Heart left ventricle (tissue), 13 donors: ENCODE results near the gene MVP.

Experiments
- POLR2A ChIP-seq, 2 donors: fragments of 450-650 bp; IDR thresholded peaks; one replicate each; pipeline ENCODE4 v1.6.1; 2017; ENCODE audit warnings: antibody characterized with exemption in 2 of 2, mild to moderate bottlenecking in 2 of 2, moderate library complexity in 2 of 2
- TF ChIP-seq, protein P1 (sequence below), 12 donors: fragments of 200-600 bp; sonication (generic) in 4 of 12; IDR thresholded peaks; one replicate each; pipeline versions ENCODE4 v1.5.0 to v1.8.0; 2018 to 2022; ENCODE audit warnings: antibody characterized with exemption in 12 of 12, mild to moderate bottlenecking in 5 of 12
- donor health status: ischemic (EF 13 %, LVEDD 7.1; RV severe dilation, severe dysfunction).
- donor health status: DM: no; HTN: yes; CAD: no.
- donor health status: DM: no; HTN: no; CAD: no.
- donor health status: ischemic (EF 25% LVEDD 6.9; RV normal size, moderate dysfunction).
- donor health status: ischemic (EF 25% LVEDD 5.7; RV mildly dilated, moderate dysfunction).
- donor health status: ischemic (EF 35%, LVEDD 5.7; RV mildly dilated, moderate dysfunction).
- donor health status: nonischemic (EF 11% LVEDD 7.7; RV severe dilation, severe dysfunction).
- donor health status: DM: yes; HTN: yes; CAD: no.
- donor health status: PGD.
- donor health status: ischemic (EF 29% LVEDD 5.4; RV normal size, mild dysfunction).
- donor health status: nonischemic (EF 23%, LVEDD 6.1; RV moderate dilation, normal function).

DNA sequence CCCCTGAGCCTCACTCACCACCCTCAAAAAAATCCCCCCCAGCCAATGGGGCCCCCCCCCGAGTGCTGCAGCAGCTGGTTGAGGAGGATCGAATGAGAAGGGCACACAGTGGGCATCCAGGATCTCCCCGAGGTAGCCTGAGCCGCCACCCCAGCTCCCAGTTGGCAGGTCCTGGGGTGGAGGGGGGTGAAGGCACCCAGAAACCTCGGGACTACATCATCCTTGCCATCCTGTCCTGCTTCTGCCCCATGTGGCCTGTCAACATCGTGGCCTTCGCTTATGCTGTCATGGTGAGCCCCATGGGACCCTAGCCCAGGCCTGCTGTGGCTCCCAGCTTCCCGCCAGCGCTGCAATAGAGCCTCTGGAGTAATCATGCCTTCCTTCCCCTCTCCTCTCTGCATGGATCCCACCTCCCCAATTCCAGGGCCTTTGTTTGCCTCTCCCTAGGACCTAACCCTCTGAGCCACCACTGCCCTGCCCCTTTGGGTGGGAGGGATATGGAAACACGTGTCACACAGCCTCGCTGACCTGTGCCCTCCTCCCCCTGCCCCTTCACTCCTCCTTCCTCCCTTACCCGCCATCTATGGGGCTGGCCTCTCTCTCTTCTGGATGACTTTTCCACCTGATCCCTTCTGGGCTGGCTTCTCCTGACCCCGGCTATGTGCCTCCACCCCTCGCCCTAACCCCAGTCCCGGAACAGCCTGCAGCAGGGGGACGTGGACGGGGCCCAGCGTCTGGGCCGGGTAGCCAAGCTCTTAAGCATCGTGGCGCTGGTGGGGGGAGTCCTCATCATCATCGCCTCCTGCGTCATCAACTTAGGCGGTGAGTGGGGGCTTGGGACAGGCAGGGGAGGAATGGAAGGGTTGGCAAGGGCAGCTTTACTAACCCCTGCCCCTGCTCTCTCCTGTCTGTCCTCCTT, 6.4 kb upstream of the MVP start:
- TF ChIP-seq, protein P1, sequence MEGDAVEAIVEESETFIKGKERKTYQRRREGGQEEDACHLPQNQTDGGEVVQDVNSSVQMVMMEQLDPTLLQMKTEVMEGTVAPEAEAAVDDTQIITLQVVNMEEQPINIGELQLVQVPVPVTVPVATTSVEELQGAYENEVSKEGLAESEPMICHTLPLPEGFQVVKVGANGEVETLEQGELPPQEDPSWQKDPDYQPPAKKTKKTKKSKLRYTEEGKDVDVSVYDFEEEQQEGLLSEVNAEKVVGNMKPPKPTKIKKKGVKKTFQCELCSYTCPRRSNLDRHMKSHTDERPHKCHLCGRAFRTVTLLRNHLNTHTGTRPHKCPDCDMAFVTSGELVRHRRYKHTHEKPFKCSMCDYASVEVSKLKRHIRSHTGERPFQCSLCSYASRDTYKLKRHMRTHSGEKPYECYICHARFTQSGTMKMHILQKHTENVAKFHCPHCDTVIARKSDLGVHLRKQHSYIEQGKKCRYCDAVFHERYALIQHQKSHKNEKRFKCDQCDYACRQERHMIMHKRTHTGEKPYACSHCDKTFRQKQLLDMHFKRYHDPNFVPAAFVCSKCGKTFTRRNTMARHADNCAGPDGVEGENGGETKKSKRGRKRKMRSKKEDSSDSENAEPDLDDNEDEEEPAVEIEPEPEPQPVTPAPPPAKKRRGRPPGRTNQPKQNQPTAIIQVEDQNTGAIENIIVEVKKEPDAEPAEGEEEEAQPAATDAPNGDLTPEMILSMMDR (IDR thresholded peaks at IDR 0.05), result no peak
- TF ChIP-seq POLR2A (IDR thresholded peaks at IDR 0.05), result no peak
